B cell (primary cell): ENCODE results near the gene EDN1. TPM values are rescaled to one million over a fixed set of nuclear protein-coding genes. Genes with fewer than 3 reads are reported as not detected.

ENCODE experiments used
- ATAC-seq: fragments of 200-7000 bp; cut with Tn5 transposase; one replicate; pipeline ENCODE4 v1.10.0; 2021; ENCODE audit warnings: low read depth, mild to moderate bottlenecking, moderate number of reproducible peaks, moderate library complexity
- CTCF ChIA-PET: fragments of 350-600 bp; sonication (Branson Sonifier 250); formaldehyde crosslinking; loops from one replicate; lab custom pipeline; 2021; ENCODE audit warnings: antibody characterized with exemption, inconsistent platforms; lab: Charles Lee
- POLR2A ChIA-PET: fragments of 350-600 bp; sonication (Branson Sonifier 250); formaldehyde crosslinking; loops from one replicate; lab custom pipeline; 2021; ENCODE audit warnings: antibody characterized with exemption; lab: Charles Lee
- DNase-seq: peaks from one replicate; pipeline ENCODE4 v3.0.0; 2013
- H2AFZ ChIP-seq: 2 replicates; pipeline ENCODE4 v1.6.1; 2012; ENCODE audit warnings: mild to moderate bottlenecking, low read depth, low read length; ENCODE audit not compliant: insufficient read depth, poor library complexity, severe bottlenecking
- H3K27ac ChIP-seq, 2 donors: 1 replicate in 1 of 2; 2 replicates in 1 of 2; pipeline ENCODE4 v1.5.1; 2012 to 2013; ENCODE audit warnings: low read length in 2 of 2, mild to moderate bottlenecking in 2 of 2, moderate library complexity in 1 of 2
- H3K27me3 ChIP-seq, 4 experiments: fragments of 200-600 bp in 1 of 4; sonication (generic) in 1 of 4; replicated peaks in 1 of 4; 1 replicate in 2 of 4; 2 replicates in 2 of 4; pipeline versions ENCODE4 v1.6.1 to v1.7.0; 2013 to 2016; ENCODE audit warnings: low read length in 3 of 4, mild to moderate bottlenecking in 2 of 4, mixed read lengths in 1 of 4, moderate library complexity in 1 of 4; ENCODE audit not compliant: insufficient read depth in 4 of 4, control insufficient read depth in 3 of 4; ENCODE audit errors: control extremely low read depth in 1 of 4
- H3K36me3 ChIP-seq, 2 experiments: replicated peaks in 1 of 2; 1 replicate in 1 of 2; 2 replicates in 1 of 2; pipeline versions ENCODE4 v1.6.1 to v1.7.1; 2013; ENCODE audit warnings: low read length in 1 of 2; ENCODE audit not compliant: insufficient read depth in 2 of 2, control insufficient read depth in 1 of 2; ENCODE audit errors: control extremely low read depth in 1 of 2, extremely low read depth in 1 of 2
- H3K4me1 ChIP-seq, 2 donors: fragments of 200-600 bp in 1 of 2; sonication (generic) in 1 of 2; 1 replicate in 1 of 2; 2 replicates in 1 of 2; pipeline versions ENCODE4 v1.5.1 to v1.6.1; 2013 to 2017; ENCODE audit warnings: low read length in 2 of 2; ENCODE audit not compliant: control insufficient read depth in 2 of 2, insufficient read depth in 2 of 2
- H3K4me2 ChIP-seq: replicated peaks from 2 replicates; pipeline ENCODE3; 2012; ENCODE audit warnings: mild to moderate bottlenecking, low read depth, low read length; ENCODE audit not compliant: poor library complexity, severe bottlenecking
- H3K4me3 ChIP-seq, 5 experiments: fragments of 200-600 bp in 1 of 5; sonication (generic) in 1 of 5; 1 replicate in 3 of 5; 2 replicates in 2 of 5; pipeline versions ENCODE4 v1.5.1 to v1.7.0; 2011 to 2016; ENCODE audit warnings: low read length in 4 of 5, mild to moderate bottlenecking in 4 of 5, low read depth in 2 of 5, control low read depth in 1 of 5, moderate library complexity in 1 of 5; ENCODE audit not compliant: insufficient read depth in 1 of 5; ENCODE audit errors: control extremely low read depth in 1 of 5, extremely low read depth in 1 of 5
- H3K79me2 ChIP-seq: fragments of 200-600 bp; sonication (generic); one replicate; pipeline ENCODE4 v1.6.0; 2016; ENCODE audit warnings: low read length; ENCODE audit not compliant: control insufficient read depth, insufficient read depth
- H3K9ac ChIP-seq: fragments of 200-600 bp; sonication (generic); 2 replicates; pipeline ENCODE4 v1.6.1; 2017; ENCODE audit warnings: mild to moderate bottlenecking, low read length, moderate library complexity
- H3K9me3 ChIP-seq, 3 donors: one replicate each; pipeline versions ENCODE4 v1.6.1 to v1.7.1; 2013; ENCODE audit warnings: low read length in 2 of 3; ENCODE audit not compliant: control insufficient read depth in 2 of 3, insufficient read depth in 1 of 3; ENCODE audit errors: control extremely low read depth in 1 of 3
- H4K20me1 ChIP-seq: 2 replicates; pipeline ENCODE4 v1.6.0; 2012; ENCODE audit warnings: mild to moderate bottlenecking, low read length; ENCODE audit not compliant: insufficient read depth, control insufficient read depth, poor library complexity, severe bottlenecking
- H3K27ac Mint-ChIP-seq: one replicate; pipeline ENCODE4 v1.8.0; 2021; ENCODE audit warnings: mixed read lengths
- H3K27me3 Mint-ChIP-seq: one replicate; pipeline ENCODE4 v1.8.0; 2021; ENCODE audit warnings: mixed read lengths
- H3K4me1 Mint-ChIP-seq: one replicate; pipeline ENCODE4 v1.8.0; 2021; ENCODE audit warnings: mixed read lengths
- H3K4me3 Mint-ChIP-seq: one replicate; pipeline ENCODE4 v1.8.0; 2021; ENCODE audit warnings: mixed read lengths
- H3K9me3 Mint-ChIP-seq: one replicate; pipeline ENCODE4 v1.8.0; 2022; ENCODE audit warnings: mixed read lengths; ENCODE audit not compliant: insufficient read depth
- EZH2 ChIP-seq: IDR thresholded peaks from 2 replicates; pipeline ENCODE4 v1.6.1; 2012; ENCODE audit warnings: borderline replicate concordance, low read depth, mild to moderate bottlenecking, moderate library complexity, low read length; ENCODE audit not compliant: insufficient read depth, poor library complexity, severe bottlenecking
- WGBS: methylation state at CpG from one replicate; pipeline ENCODE4 v1.1.5; 2013; ENCODE audit warnings: missing lambda C conversion rate; ENCODE audit not compliant: insufficient coverage; 5-methylcytosine and 5-hydroxymethylcytosine counted together
- intact Hi-C: fragments of 100-400 bp; cut with micrococcal nuclease; formaldehyde crosslinking; loops from one replicate; pipeline ENCODE4 v1.10.0; 2022
- polyA plus RNA-seq: library from polyadenylated mRNA; depleted of rRNA; stranded (reverse); fragments of >200 nt; gene quantifications from 2 replicates; pipeline ENCODE4 v1.2.3, GENCODE V29; 2012
- total RNA-seq, 2 donors: library from RNA; stranded (reverse); fragments of 120-200 nt in 1 of 2; gene quantifications; 1 replicate in 1 of 2; 2 replicates in 1 of 2; pipeline versions ENCODE4 v1.2.3 to v1.2.4, GENCODE V29; 2013 to 2022
- TF ChIP-seq, protein P1 (sequence below): fragments of 200-600 bp; IDR thresholded peaks from one replicate; pipeline ENCODE4 v1.8.0; 2022; ENCODE audit warnings: antibody characterized with exemption, mild to moderate bottlenecking

The EDN1 gene
- total and polyA plus RNA-seq, 2 donors (not counting 1 experiment from before 2014, with no cell fraction given), result 1.4 to 2.1 TPM

DNA sequence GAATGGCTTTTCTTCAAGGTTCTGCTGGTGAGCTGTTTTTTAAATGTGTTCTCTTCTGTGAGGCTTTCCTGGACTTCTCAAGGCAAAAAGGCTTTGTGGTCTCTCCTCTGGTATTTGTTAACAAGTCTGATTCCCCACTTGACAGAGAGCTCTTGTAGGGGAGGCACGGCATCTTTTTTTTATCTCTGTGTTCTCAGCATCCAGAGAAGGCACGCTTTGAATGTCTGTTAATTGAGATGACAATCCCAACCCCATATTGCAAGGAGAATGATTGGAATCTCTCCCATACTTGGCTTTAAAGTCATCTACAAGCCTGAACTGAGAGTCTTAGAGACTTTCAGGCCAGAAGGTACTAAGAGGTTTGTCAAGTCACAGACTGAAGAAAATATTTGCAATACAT, 22.6 kb downstream of the EDN1 start:
- Mint-ChIP-seq H3K27ac (no peak overlapping the region), H3K27me3 (peaks cover 7% of the 10 kb centered on the region), H3K4me3 (no peak overlapping the region), H3K4me1 (no peaks in the 10 kb centered on the region), H3K9me3 (no peaks in the 10 kb centered on the region)
- Histone ChIP-seq H3K4me2 (no peak overlapping the region), H3K9ac (no peak overlapping the region), H3K36me3 (no peaks in the 10 kb centered on the region), H3K27ac (no peak overlapping the region), H3K4me3 (no peak overlapping the region), H3K4me1 (no peaks in the 10 kb centered on the region), H3K27me3 (no peaks in the 10 kb centered on the region), H3K79me2 (no peaks in the 10 kb centered on the region), H2AFZ (no peak overlapping the region), H3K9me3 (no peaks in the 10 kb centered on the region), H4K20me1 (no peaks in the 10 kb centered on the region)
- no peak for TF ChIP-seq EZH2
- TF ChIP-seq, protein P1, sequence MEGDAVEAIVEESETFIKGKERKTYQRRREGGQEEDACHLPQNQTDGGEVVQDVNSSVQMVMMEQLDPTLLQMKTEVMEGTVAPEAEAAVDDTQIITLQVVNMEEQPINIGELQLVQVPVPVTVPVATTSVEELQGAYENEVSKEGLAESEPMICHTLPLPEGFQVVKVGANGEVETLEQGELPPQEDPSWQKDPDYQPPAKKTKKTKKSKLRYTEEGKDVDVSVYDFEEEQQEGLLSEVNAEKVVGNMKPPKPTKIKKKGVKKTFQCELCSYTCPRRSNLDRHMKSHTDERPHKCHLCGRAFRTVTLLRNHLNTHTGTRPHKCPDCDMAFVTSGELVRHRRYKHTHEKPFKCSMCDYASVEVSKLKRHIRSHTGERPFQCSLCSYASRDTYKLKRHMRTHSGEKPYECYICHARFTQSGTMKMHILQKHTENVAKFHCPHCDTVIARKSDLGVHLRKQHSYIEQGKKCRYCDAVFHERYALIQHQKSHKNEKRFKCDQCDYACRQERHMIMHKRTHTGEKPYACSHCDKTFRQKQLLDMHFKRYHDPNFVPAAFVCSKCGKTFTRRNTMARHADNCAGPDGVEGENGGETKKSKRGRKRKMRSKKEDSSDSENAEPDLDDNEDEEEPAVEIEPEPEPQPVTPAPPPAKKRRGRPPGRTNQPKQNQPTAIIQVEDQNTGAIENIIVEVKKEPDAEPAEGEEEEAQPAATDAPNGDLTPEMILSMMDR, result no peak
- WGBS, result 100% methylated on average over 1 of the region's 2 CpGs
- ATAC-seq, result no peak
- ChIA-PET CTCF (no interaction called here), POLR2A (no interaction called here)
- intact Hi-C loops, result no loop called here
- no peak for DNase-seq

DNA sequence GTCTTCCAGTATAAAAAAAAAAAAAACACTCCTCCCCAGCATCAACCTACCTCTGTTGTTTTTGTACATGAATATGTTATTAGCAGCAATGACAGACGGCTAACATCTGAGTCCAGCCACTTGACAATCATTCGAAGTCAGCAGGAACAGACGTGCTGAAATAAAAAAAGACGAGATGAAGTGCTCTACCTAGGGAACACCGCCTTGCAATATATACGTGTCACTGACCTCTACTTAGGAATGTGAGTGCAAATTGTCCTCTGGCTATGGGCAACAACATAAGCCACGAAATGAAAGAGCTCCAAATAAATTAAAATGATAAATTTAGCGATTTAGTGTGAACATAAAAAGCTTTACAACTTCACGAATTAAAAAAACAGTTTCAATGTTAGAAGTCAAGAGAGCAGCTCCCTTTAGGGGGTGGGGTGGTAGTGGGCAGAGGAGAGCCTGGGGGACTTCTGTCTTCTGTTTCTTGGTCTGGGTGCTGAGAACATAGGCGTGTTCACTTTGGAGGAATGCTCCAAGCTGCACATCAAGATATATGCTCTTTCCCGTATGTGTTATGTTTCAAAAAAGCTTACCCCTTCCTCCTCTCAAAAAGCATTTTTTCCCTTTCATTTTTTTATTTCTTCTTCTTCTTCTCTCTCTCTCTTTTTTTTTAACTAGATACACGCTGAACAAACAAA, 23.3 kb downstream of the EDN1 start:
- TF ChIP-seq, protein P1, result no peak
- TF ChIP-seq EZH2, result no peak
- no peak for DNase-seq
- H2AFZ ChIP-seq, result no peak overlapping the region
- no peak overlapping the region for H3K27ac Mint-ChIP-seq
- H3K9ac ChIP-seq, result no peak overlapping the region
- no peak overlapping the region for H3K4me3 Mint-ChIP-seq
- intact Hi-C loops, result no loop called here
- no peaks in the 10 kb centered on the region for H3K36me3 ChIP-seq
- H3K9me3 ChIP-seq, result peaks cover 0 to 6% (median 2%) of the 10 kb centered on the region in 3 donors
- H3K4me1 Mint-ChIP-seq, result no peaks in the 10 kb centered on the region
- ATAC-seq, result no peak
- peaks cover 4% of the 10 kb centered on the region for H3K27me3 Mint-ChIP-seq
- WGBS, result 96% methylated on average over 4 of the region's 12 CpGs
- H3K4me1 ChIP-seq, result no peaks in the 10 kb centered on the region
- no peaks in the 10 kb centered on the region for H3K9me3 Mint-ChIP-seq
- no peak overlapping the region for H3K27ac ChIP-seq
- no peak overlapping the region for H3K4me2 ChIP-seq
- no peaks in the 10 kb centered on the region for H3K27me3 ChIP-seq
- H4K20me1 ChIP-seq, result no peaks in the 10 kb centered on the region
- H3K79me2 ChIP-seq, result no peaks in the 10 kb centered on the region
- ChIA-PET CTCF (interaction anchor here (0.7 kb wide), 1 partner anchor 659 kb away, joined by 3 read pairs; no protein-coding TSS in a partner anchor), POLR2A (no interaction called here)
- H3K4me3 ChIP-seq, result no peak overlapping the region
